Stimulated activated CD4-positive, alpha-beta T cell treated with anti-CD3 and anti-CD28 coated beads, Interleukin-2, amount 100 ng/mL, for 24 hours (primary cell): ENCODE results near the gene HBEGF.

Experiments used
- DNase-seq, 2 donors: peaks; one replicate each; pipeline ENCODE4 v3.0.0-alpha.2; 2020

The HBEGF gene

DNA sequence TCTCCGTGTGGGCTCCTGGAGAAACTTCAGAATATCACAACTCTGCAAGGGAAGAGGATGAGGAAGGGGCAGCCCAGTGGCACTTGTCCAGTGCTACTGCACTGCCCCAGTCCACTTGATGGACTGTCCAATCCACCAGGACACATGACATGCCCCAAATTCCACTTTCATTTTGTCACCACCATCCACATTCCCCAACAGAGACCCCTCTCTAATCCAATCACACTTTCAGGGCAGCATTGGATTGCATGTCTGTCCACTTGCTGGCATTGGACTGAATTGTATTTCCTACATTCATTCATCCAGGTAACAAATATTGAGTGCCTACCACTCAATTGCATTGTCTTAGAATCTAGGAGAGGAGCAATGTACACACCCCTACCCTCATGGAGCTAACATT is 14.8 kb downstream of the HBEGF start:
- DNase-seq: no peak

GRCh38 chr5:140329739-140330481 is 16.5 kb downstream of the HBEGF start:
- no peak for DNase-seq

DNA sequence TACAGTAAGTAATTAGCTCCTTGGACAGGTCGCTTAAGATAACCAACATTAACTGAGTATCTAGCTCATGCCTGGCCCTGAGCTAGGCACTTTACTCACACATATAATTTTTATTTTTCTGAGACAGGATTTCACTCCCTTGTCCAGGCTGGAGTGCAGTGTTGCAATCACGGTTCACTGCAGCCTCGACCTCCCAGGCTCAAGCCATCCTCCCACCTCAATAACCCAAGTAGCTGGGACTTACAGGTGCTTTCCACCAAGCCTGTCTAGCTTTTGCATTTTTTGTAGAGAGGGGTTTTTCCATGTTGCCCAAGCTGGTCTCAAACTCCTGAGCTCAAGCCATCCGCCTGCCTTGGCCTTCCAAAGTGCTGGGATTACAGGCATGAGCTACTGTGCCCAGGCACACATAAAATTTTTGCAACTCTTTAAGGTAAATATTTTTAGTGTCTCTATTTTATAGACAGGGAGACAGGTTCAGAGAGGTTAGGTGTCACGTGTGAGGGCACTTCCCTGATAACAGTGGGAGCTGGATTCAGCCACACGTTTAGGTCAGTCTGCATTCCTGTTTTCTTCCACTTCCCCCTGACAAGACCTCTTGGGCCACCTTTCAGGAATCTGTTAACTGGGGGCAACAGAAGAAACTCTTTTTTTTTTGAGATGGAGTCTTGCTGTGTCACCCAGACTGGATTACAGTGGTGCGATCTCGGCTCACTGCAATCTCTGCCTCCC is 18.2 kb downstream of the HBEGF start:
- DNase-seq: no peak

DNA sequence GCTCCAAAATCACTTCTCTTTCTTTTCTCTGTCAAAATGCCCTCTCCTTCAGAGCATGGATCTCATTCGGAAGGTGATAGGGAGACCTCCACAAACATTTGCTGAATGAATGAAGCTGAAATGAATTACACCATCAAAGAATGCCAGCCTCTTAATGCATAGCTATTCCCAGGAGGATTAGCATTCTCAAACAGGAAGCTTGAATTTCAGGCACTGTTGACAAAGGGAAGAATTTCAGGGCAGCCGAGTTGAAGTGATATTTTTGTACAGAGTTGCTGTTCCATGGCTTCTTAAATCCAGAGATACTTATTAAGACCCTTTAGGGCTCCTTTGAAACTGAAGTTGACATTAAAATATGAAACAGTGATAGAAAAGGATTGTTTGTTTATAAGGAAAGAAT is 18.8 kb downstream of the HBEGF start:
- no peak for DNase-seq

DNA sequence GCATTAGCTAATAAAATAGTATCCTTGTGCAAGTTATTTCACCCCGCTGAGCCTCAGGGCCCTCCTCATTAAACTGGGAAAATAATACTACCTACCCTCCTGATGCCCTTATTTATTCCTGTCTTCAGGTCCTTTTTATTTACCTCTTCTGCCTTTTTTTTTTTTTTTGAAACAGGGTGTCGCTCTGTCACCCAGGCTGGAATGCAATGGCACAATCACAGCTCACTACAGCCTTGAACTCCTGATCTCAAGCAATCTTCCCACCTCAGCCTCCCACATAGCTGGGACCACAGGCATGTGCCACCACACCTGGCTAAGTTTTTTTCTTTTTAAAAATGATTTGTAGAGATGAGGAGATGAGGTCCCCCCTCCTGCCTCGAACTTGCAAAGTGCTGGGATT is 20.9 kb downstream of the HBEGF start:
- DNase-seq: no peak

GRCh38 chr5:140324617-140325241 is 21.7 kb downstream of the HBEGF start:
- DNase-seq: no peak

GRCh38 chr5:140324041-140324600 is 22.3 kb downstream of the HBEGF start:
- no peak for DNase-seq

DNA sequence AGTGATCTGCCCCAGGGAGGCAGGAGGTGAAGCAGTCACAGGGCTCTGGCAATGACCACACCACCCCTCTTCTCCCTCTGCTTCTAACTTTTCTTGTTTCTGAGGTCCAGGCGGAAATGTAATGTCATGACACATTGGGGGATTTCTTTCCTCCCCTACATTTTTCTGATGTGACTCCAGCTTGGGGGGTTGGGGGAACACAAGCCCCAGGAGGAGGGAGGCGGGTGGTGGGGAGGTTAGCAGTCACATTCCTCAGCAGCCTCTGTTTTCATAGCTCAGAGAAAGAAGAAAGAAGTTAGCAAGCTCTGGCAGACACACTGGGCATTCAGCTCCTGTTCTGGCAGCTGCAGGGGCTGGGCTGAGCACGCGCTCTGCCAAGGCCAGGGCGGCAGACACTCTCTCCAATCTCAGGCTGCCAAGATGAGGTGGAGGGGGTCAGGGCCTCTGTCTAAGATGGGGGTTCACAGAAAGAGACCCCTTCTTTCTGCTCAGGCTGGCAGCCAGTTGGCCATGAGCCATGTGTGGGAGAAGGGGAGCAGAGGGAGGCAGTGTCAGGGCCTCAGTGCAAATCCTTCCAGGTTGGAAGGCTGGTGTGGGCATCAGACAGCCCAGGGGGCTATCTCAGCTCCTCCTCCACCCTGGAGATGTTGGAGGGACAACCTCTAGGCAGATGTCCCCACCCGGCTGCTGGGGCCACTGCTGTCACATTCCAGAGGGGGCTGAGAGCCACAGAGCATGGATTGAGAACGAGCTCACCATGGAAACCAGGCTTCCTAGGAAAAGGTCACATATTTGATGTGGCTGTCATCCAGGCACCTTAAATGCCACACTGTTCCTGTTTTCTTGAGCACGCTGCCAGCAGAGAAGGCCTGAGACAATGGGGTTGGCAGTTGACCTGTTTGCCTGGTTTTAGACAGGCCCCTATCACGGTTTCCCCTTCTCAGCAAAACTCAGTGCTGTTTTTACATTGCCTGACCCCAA is 23.4 kb downstream of the HBEGF start:
- no peak for DNase-seq

GRCh38 chr5:140321796-140322195 is 24.6 kb downstream of the HBEGF start:
- no peak for DNase-seq

GRCh38 chr5:140319833-140320232 is 26.6 kb downstream of the HBEGF start:
- no peak for DNase-seq

DNA sequence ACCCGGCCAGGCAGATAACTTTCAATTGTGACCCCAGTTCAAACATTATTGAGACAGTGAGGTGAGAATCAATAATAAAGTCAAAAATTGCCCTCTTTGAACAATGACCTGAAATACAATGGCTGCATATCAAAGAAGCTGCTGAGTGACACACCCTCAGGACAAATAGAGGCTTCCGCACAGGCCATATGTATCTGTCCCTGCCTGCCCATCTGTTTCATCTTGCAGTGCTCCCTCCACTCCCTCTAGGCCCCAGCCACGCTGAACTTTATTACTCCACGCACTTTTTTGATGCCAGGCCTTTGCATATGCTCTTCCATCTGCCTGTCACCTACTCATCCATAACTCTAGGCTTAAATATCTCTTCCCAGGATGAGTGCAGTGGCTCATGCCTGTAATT is 27.6 kb downstream of the HBEGF start:
- no peak for DNase-seq

- DNase-seq: no peak
These were observed 28.5 kb downstream of the HBEGF start for GRCh38 chr5:140317859-140318258.

GRCh38 chr5:140312791-140313189 is 33.6 kb downstream of the HBEGF start:
- no peak for DNase-seq

- no peak for DNase-seq
These were observed 34.2 kb downstream of the HBEGF start for GRCh38 chr5:140312067-140312790.

DNA sequence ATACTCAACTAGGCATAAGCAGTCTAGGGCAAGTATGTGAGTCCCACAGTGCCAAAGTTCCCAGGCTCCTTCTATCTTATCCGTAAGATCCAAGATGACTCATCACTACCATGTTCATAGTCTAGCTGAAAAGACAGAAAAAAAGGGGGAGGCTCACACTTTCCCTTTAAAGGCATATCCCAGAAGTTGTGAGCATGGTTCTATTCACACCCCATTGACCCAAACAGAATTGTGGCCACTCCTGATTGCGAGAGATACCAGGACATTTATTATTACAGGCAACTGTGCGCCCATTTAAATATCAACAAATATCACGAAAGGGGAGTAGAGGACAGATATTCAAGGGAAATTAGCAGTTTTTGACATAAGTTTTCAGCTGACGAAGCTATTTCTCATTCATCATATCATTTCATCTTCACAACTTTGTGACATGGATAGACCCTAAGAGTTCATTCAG is 35.4 kb downstream of the HBEGF start:
- DNase-seq: no peak

DNA sequence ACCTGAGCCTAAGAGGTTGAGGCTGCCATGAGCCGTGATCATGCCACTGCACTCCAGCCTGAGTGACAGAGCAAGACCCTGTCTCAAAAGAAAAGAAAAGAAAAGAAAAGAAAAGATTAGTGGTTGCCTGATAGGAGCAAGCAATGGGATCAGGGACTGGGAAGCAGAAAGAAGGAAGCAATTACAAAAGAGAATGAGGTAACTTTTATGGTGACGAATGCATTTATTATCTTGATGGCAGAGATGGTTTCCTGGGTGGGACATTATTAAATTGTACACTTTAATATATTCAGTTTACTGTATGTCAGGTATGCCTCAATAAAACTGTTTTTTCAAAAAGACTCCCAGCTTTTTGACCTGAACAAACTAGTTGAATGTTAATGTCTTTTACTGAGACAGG is 36.0 kb downstream of the HBEGF start:
- DNase-seq: no peak

GRCh38 chr5:140309706-140310249 is 36.6 kb downstream of the HBEGF start:
- DNase-seq: no peak

- DNase-seq: no peak
These were observed 40.9 kb downstream of the HBEGF start for GRCh38 chr5:140305471-140305870.

- no peak for DNase-seq
These were observed 42.4 kb downstream of the HBEGF start for GRCh38 chr5:140303966-140304365.

GRCh38 chr5:140302786-140303639 is 43.4 kb downstream of the HBEGF start, which contains the start of gene PFDN1:
TSS of gene PFDN1 (minus strand) at chr5:140303101. CDS start at chr5:140303073, 28 bp downstream.
- peak; percentile 90 to 92 for DNase-seq
